Stimulated activated naive CD4-positive, alpha-beta T cell (primary cell): ENCODE data around the gene SULT6B1.

Source experiments
- DNase-seq, 6 experiments: peaks; one replicate each; lab custom pipeline; 2025; lab: John Stamatoyannopoulos, UW

The SULT6B1 gene

GRCh38 chr2:37149626-37150322, 38.7 kb downstream of the SULT6B1 start:
- DNase-seq, result no peak

GRCh38 chr2:37148325-37148724, 40.1 kb downstream of the SULT6B1 start:
- no peak for DNase-seq

- DNase-seq, result no peak
Observed at GRCh38 chr2:37146062-37146461, 42.4 kb downstream of the SULT6B1 start.

DNA sequence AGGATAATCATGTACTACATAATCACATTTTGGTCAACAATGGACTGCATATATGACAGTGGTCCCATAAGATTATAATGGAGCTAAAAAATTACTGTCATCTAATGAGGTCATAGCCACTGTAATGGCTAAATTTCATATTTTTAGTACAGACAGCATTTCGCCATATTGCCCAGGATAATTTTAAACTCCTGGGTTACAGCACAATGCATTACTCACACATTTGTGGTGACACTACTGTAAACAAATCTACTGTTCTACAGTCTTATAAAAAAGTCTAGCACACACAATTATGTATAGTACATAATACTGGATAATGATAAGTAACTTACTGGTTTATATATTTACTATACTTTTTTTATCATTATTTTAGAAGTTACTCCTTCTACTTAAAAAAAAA, 44.5 kb downstream of the SULT6B1 start:
- DNase-seq, result no peak

DNA sequence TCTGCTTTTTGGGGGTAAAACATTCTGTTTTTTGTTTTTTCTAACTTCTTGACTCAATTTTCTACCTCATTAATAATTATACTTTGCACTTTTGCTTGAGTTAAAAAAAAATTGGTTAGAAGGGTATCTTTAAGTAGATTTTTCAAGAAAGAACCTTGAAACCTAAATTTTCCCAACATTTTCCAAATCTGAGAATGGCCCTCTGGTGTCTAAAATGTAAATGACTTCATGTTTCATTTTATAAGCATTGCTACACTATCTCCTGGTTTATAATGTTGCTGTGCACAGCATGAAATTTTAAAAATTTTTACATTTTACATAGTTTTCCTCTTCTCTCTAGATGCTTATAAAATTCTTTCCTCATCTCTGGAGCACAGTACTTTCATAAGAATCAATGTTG, 45.9 kb downstream of the SULT6B1 start:
- DNase-seq, result no peak

DNA sequence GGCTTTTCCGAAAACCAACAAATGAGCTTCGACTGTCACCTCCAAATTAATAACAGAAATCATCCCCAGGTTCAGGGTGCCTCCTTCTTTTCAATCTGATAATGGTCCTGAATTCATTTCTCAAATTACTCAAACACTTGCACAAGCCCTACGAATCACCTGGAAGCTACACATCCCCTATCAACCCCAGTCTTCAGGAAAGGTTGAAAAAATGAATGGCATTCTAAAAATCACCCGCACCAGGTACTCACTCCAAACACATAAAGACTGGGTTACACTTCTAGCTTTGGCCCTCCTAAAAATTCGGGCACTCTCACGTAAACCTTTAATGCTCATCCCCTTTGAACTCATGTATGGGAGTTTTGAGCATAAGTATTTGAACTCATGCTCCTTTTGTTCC, 55.6 kb downstream of the SULT6B1 start:
- no peak for DNase-seq

- DNase-seq, result no peak
Observed at GRCh38 chr2:37125416-37125815, 63.1 kb downstream of the SULT6B1 start.

GRCh38 chr2:37119157-37119556, 69.3 kb downstream of the SULT6B1 start:
- DNase-seq, result no peak
